ENCODE data around the gene NLGN4X. TPM values are rescaled to one million over a fixed set of nuclear protein-coding genes. Genes with fewer than 3 reads are reported as not detected.
A peak's percentile ranks its signal among the peaks of the same experiment; 100 is the strongest.

The NLGN4X gene
- total RNA-seq, 4 donors from 2014 or later: 6.3 to 11.7 (median 10.1) TPM

- 93 to 95% methylated on average over 3 of the region's 3 CpGs for WGBS, 2 donors
- no peak for DNase-seq (ENCODE audit: low spot score in 2 of 2)
- Histone ChIP-seq H3K27me3 (no peaks in the 10 kb centered on the region), H3K36me3 (no peaks in the 10 kb centered on the region), H3K4me3 (no peak overlapping the region), H3K9me3 (no peaks in the 10 kb centered on the region), H3K27ac (no peak overlapping the region), H3K4me1 (no peaks in the 10 kb centered on the region)
- TF ChIP-seq CTCF (IDR thresholded peaks at IDR 0.05): no peak
- TF ChIP-seq EP300 (IDR thresholded peaks at IDR 0.05): no peak
Observed at GRCh38 chrX:6238576-6238975, 9.9 kb upstream of the NLGN4X start.

GRCh38 chrX:6227935-6228334 lies 732 bp downstream of the NLGN4X start:
- no peak for DNase-seq (ENCODE audit: low spot score in 2 of 2)
- H3K4me1 ChIP-seq: peaks cover 0 to 6% (median 0%) of the 10 kb centered on the region in 4 donors
- H3K36me3 ChIP-seq: no peaks in the 10 kb centered on the region
- no peak for TF ChIP-seq CTCF (IDR thresholded peaks at IDR 0.05)
- no peak for TF ChIP-seq EP300 (IDR thresholded peaks at IDR 0.05)
- TF ChIP-seq POLR2A (IDR thresholded peaks at IDR 0.05): no peak
- peaks cover 0 to 49% of the 10 kb centered on the region in 2 donors for H3K27me3 ChIP-seq
- WGBS, 2 donors: 2% methylated on average over 8 of the region's 8 CpGs
- H3K27ac ChIP-seq: peak overlapping the region in 1 of 4 donors; percentile 73
- H3K4me3 ChIP-seq: peak overlapping the region; percentile 29 to 56 (median 43)
- H3K9me3 ChIP-seq: no peaks in the 10 kb centered on the region

- H3K27ac ChIP-seq: peak overlapping the region in 2 of 4 donors; percentile 53 to 73
- no peak for DNase-seq (ENCODE audit: low spot score in 2 of 2)
Observed at GRCh38 chrX:6227453-6227835, 1.2 kb downstream of the NLGN4X start.

GRCh38 chrX:6226596-6227452 lies 1.8 kb downstream of the NLGN4X start:
- Histone ChIP-seq H3K4me3 (peak overlapping the region; percentile 29 to 56 (median 43)), H3K27me3 (peaks cover 0 to 49% of the 10 kb centered on the region in 2 donors), H3K36me3 (no peaks in the 10 kb centered on the region), H3K4me1 (peaks cover 0 to 6% (median 0%) of the 10 kb centered on the region in 4 donors), H3K9me3 (no peaks in the 10 kb centered on the region), H3K27ac (peak overlapping the region in 3 of 4 donors; percentile 34 to 73 (median 53))
- TF ChIP-seq CTCF (IDR thresholded peaks at IDR 0.05) (no peak), POLR2A (IDR thresholded peaks at IDR 0.05) (no peak), EP300 (IDR thresholded peaks at IDR 0.05) (no peak)
- WGBS, 2 donors: 1 to 3% methylated on average over 25 to 48 of the region's 65 CpGs
- DNase-seq (ENCODE audit: low spot score in 2 of 2): no peak

More at GRCh38 chrX:6227453-6227835, 1.2 kb downstream of the NLGN4X start:
- Histone ChIP-seq H3K9me3 (no peaks in the 10 kb centered on the region), H3K4me1 (peaks cover 0 to 6% (median 0%) of the 10 kb centered on the region in 4 donors), H3K4me3 (peak overlapping the region; percentile 29 to 56 (median 43)), H3K36me3 (no peaks in the 10 kb centered on the region), H3K27me3 (peaks cover 0 to 49% of the 10 kb centered on the region in 2 donors)
- TF ChIP-seq POLR2A (IDR thresholded peaks at IDR 0.05) (no peak), EP300 (IDR thresholded peaks at IDR 0.05) (no peak), CTCF (IDR thresholded peaks at IDR 0.05) (no peak)
- WGBS, 2 donors: 1 to 3% methylated on average over 5 to 21 of the region's 25 CpGs
